ENCODE measurements around the gene HNRNPU. TPM values are rescaled to one million over a fixed set of nuclear protein-coding genes. Genes with fewer than 3 reads are reported as not detected.

HNRNPU gene
- total and polyA plus RNA-seq, 2 of the 13 experiments (the other 11 are each of a cell fraction or from before 2014, with no cell fraction given): 101 to 508 TPM

- TF ChIP-seq ZNF263 (CRISPR knock-in tag; IDR thresholded peaks at IDR 0.05): 0 out of 2 replicates have a peak, but pooled peaks have one; percentile 36
- TF ChIP-seq ISX (CRISPR knock-in tag; conservative IDR thresholded peaks at IDR 0.05): 0 out of 2 replicates have a peak, but pooled peaks have one; percentile 19
- TF ChIP-seq KLF16 (CRISPR knock-in tag; IDR thresholded peaks at IDR 0.05): peak in 1 of 2 experiments; percentile 92; a peak in 2 of 4 replicates
- peak; percentile 22 for TF ChIP-seq CCAR2 (optimal IDR thresholded peaks at IDR 0.05; ENCODE audit: low read depth, low read length)
- TF ChIP-seq ZMAT3 (CRISPR knock-in tag; conservative IDR thresholded peaks at IDR 0.05): peak; percentile 28; the same call in 1 of the 2 replicates
- TF ChIP-seq ZNF20 (CRISPR knock-in tag; IDR thresholded peaks at IDR 0.05): peak; percentile 65; the same call in 1 of the 2 replicates
- TF ChIP-seq DZIP1 (CRISPR knock-in tag; IDR thresholded peaks at IDR 0.05): no peak
- peak; percentile 78; the same call in 1 of the 2 replicates for TF ChIP-seq ZNF788 (CRISPR knock-in tag; IDR thresholded peaks at IDR 0.05; ENCODE audit: borderline replicate concordance)
- peak; percentile 98 for TF ChIP-seq ESRRA (CRISPR knock-in tag; IDR thresholded peaks at IDR 0.05; ENCODE audit: low read depth)
- no peak for TF ChIP-seq TCF12 (IDR thresholded peaks at IDR 0.05)
- peak; percentile 82; the same call in 1 of the 2 replicates for TF ChIP-seq TCF12 (CRISPR knock-in tag; IDR thresholded peaks at IDR 0.05)
- TF ChIP-seq SMAD3 (CRISPR knock-in tag; IDR thresholded peaks at IDR 0.05): 0 out of 2 replicates have a peak, but pooled peaks have one; percentile 51
- TF ChIP-seq TAF15 (IDR thresholded peaks at IDR 0.05; ENCODE audit: low read depth, low read length, poor library complexity, severe bottlenecking): no peak
- peak; percentile 73; the same call in 1 of the 2 replicates for TF ChIP-seq ATF7-NPFF (CRISPR knock-in tag; IDR thresholded peaks at IDR 0.05; ENCODE audit: low read depth)
- TF ChIP-seq SALL2 (CRISPR knock-in tag; IDR thresholded peaks at IDR 0.05): peak; percentile 24; the same call in 1 of the 2 replicates
- TF ChIP-seq ZNF549 (CRISPR knock-in tag; IDR thresholded peaks at IDR 0.05): no peak
- peak; percentile 79; the same call in 1 of the 2 replicates for TF ChIP-seq GZF1 (CRISPR knock-in tag; IDR thresholded peaks at IDR 0.05)
- TF ChIP-seq TAF1 (CRISPR knock-in tag; IDR thresholded peaks at IDR 0.05): peak; percentile 83
- TF ChIP-seq GABPB1 (CRISPR knock-in tag; IDR thresholded peaks at IDR 0.05): peak; percentile 89; the same call in 1 of the 2 replicates
- TF ChIP-seq TIGD3 (CRISPR knock-in tag; IDR thresholded peaks at IDR 0.05; ENCODE audit: borderline replicate concordance): no peak
- TF ChIP-seq ATF2 (CRISPR knock-in tag; IDR thresholded peaks at IDR 0.05): peak; percentile 12; the same call in 1 of the 2 replicates
- TF ChIP-seq ZNF350 (CRISPR knock-in tag; IDR thresholded peaks at IDR 0.05; ENCODE audit: borderline replicate concordance, low read depth): peak; percentile 72
- peak; percentile 63 for TF ChIP-seq U2AF1 (optimal IDR thresholded peaks at IDR 0.05; ENCODE audit: low read depth, low read length)
These were observed 29.6 kb downstream of the HNRNPU start (continued) for GRCh38 chr1:244834543-244835275.

All from HepG2 (cell line).